WTC11 (cell line): Measurements from ENCODE around the gene CACNA1A.

Experiments
- CTCF ChIP-seq: fragments of 200-600 bp; IDR thresholded peaks from 2 replicates; pipeline ENCODE4 v1.8.0; 2022; ENCODE audit warnings: antibody characterized with exemption
- TEAD4 ChIP-seq: sonication (generic); formaldehyde crosslinking; IDR thresholded peaks from 2 replicates; pipeline ENCODE4 v1.8.0; 2022; ENCODE audit warnings: mild to moderate bottlenecking, missing genetic modification reagents
- ZNF263 ChIP-seq: sonication (generic); formaldehyde crosslinking; IDR thresholded peaks from 2 replicates; pipeline ENCODE4 v1.8.1; 2022; ENCODE audit warnings: low read depth, mild to moderate bottlenecking, moderate library complexity, missing genetic modification reagents

- TF ChIP-seq CTCF, result no peak
- TF ChIP-seq ZNF263, result no peak
- no peak for TF ChIP-seq TEAD4 (CRISPR knock-in tag)
Observed at GRCh38 chr19:13181747-13182388, 324.4 kb downstream of the CACNA1A start.
